HepG2 (cell line): ENCODE measurements around the gene UBE2C. TPM values are rescaled to one million over a fixed set of nuclear protein-coding genes. Genes with fewer than 3 reads are reported as not detected.

Experiments
- CCAR2 ChIP-seq: fragments of 200-400 bp; formaldehyde crosslinking; optimal IDR thresholded peaks from 2 replicates; pipeline ENCODE3; 2018; ENCODE audit warnings: low read depth, mild to moderate bottlenecking, low read length, moderate library complexity
- EP300 ChIP-seq, 3 experiments: sonication (generic) in 1 of 3; formaldehyde crosslinking in 1 of 3; IDR thresholded peaks; 2 replicates each; pipeline versions ENCODE4 v1.5.1 to v1.6.1; 2011 to 2020; ENCODE audit warnings: low read depth in 2 of 3, low read length in 2 of 3, borderline replicate concordance in 1 of 3, improper control_type of control experiment in 1 of 3, mild to moderate bottlenecking in 1 of 3, missing genetic modification reagents in 1 of 3, moderate library complexity in 1 of 3
- MBD4 ChIP-seq: IDR thresholded peaks from 2 replicates; pipeline ENCODE4 v1.6.1; 2012; ENCODE audit warnings: low read length, inconsistent platforms, borderline replicate concordance
- MEIS2 ChIP-seq: sonication (generic); formaldehyde crosslinking; IDR thresholded peaks from 2 replicates; pipeline ENCODE4 v1.9.0; 2021; ENCODE audit warnings: mild to moderate bottlenecking, missing genetic modification reagents
- MXD4 ChIP-seq: IDR thresholded peaks from 2 replicates; pipeline ENCODE4 v1.6.1; 2016; ENCODE audit warnings: mild to moderate bottlenecking, missing biosample characterization, missing genetic modification reagents
- NFRKB ChIP-seq: fragments of 450-650 bp; IDR thresholded peaks from 2 replicates; pipeline ENCODE4 v1.6.1; 2017
- SIX4 ChIP-seq: sonication (generic); formaldehyde crosslinking; IDR thresholded peaks from 2 replicates; pipeline ENCODE4 v1.4.0; 2020; ENCODE audit warnings: missing genetic modification reagents
- ZBTB1 ChIP-seq: sonication (generic); formaldehyde crosslinking; IDR thresholded peaks from 2 replicates; pipeline ENCODE4 v1.4.0; 2020; ENCODE audit warnings: missing genetic modification reagents, borderline replicate concordance
- ZBTB42 ChIP-seq: sonication (generic); formaldehyde crosslinking; IDR thresholded peaks from 2 replicates; pipeline ENCODE4 v1.5.0; 2020; ENCODE audit warnings: mild to moderate bottlenecking, missing genetic modification reagents
- ZBTB8A ChIP-seq: sonication (generic); formaldehyde crosslinking; IDR thresholded peaks from 2 replicates; pipeline ENCODE4 v1.4.0; 2020; ENCODE audit warnings: mild to moderate bottlenecking, low read depth, missing genetic modification reagents, borderline replicate concordance
- ZNF143 ChIP-seq: sonication (generic); formaldehyde crosslinking; IDR thresholded peaks from 2 replicates; pipeline ENCODE4 v1.4.0; 2020; ENCODE audit warnings: missing genetic modification reagents
- ZNF205 ChIP-seq: IDR thresholded peaks from 2 replicates; pipeline ENCODE4 v1.6.1; 2018; ENCODE audit warnings: missing biosample characterization, missing genetic modification reagents
- ZNF501 ChIP-seq: sonication (generic); formaldehyde crosslinking; IDR thresholded peaks from 2 replicates; pipeline ENCODE4 v1.5.1; 2020; ENCODE audit warnings: mild to moderate bottlenecking, moderate library complexity, missing genetic modification reagents
- polyA plus RNA-seq, 8 experiments: library from polyadenylated mRNA; depleted of rRNA in 3 of 8; stranded (reverse) in 7 of 8; unstranded in 1 of 8; fragments of >200 nt; fragmentation: Illumina TruSeq in 4 of 8; extraction: Trizol in 4 of 8; gene quantifications; 2 replicates each; pipeline versions ENCODE4 v1.2.1 to v1.2.3, GENCODE V29; 2011 to 2016; ENCODE audit warnings: low read depth in 4 of 8, missing spikeins in 1 of 8, mixed read lengths in 1 of 8; ENCODE audit not compliant: insufficient read depth in 1 of 8
- total RNA-seq, 5 experiments: library from RNA; depleted of rRNA; stranded (reverse); fragments of >200 nt; fragmentation: Illumina TruSeq; extraction: Trizol; gene quantifications; 2 replicates each; pipeline ENCODE4 v1.2.3, GENCODE V29; 2016; ENCODE audit warnings: low read depth in 1 of 5
- TF ChIP-seq, protein P1 (sequence below): sonication (generic); formaldehyde crosslinking; IDR thresholded peaks from 2 replicates; pipeline ENCODE4 v1.5.0; 2020; ENCODE audit warnings: mild to moderate bottlenecking, missing genetic modification reagents, borderline replicate concordance
- TF ChIP-seq, protein P2 (sequence below): sonication (generic); formaldehyde crosslinking; IDR thresholded peaks from 2 replicates; pipeline ENCODE4 v1.4.0; 2020; ENCODE audit warnings: mild to moderate bottlenecking, missing genetic modification reagents, borderline replicate concordance
- TF ChIP-seq, protein P3 (sequence below): IDR thresholded peaks from 2 replicates; pipeline ENCODE4 v1.6.1; 2016; ENCODE audit warnings: missing compliant biosample characterization, missing genetic modification reagents, borderline replicate concordance
- TF ChIP-seq, protein P4 (sequence below): sonication (generic); formaldehyde crosslinking; IDR thresholded peaks from 2 replicates; pipeline ENCODE4 v1.8.0; 2022; ENCODE audit warnings: mild to moderate bottlenecking, missing genetic modification reagents, borderline replicate concordance

UBE2C gene
- total and polyA plus RNA-seq, 2 of the 13 experiments (the other 11 are each of a cell fraction or from before 2014, with no cell fraction given): 100 to 123 TPM

DNA sequence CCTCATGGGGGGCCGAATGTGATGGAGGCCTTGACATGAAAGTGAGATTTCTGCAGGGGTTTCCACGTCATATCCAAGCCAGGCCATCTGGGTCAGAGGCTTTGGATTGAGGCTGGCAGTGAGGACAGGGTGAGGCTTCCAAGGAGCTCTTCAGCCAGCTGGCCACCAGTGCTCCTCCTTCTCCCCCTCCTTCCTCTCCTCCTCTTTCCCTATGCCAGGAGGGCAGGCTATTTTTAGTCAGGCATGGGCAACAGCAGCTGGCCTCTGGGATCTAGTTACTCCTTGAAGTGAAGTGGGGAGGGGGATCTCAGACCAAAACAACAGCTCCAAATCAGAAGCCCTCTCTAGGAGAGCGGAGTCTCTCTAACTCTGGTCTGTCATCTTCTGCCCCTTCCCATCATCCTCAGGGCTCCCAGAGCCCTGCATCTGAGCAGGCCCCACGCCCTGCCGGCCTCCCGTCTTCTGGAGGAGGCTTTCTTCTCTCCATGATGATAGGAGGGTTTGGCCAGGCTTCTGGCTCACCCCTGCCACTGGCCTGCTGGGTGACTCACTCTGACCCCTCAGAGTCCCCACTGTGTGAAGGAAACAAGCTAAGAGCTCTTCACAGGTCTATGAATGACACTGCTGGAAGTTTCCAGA, 14.1 kb downstream of the UBE2C start (continued):
- 0 out of 2 replicates have a peak, but pooled peaks have one; percentile 47 for TF ChIP-seq MXD4 (CRISPR knock-in tag)
- TF ChIP-seq ZNF501 (CRISPR knock-in tag): peak; percentile 51; the same call in 1 of the 2 replicates
- TF ChIP-seq, protein P1, sequence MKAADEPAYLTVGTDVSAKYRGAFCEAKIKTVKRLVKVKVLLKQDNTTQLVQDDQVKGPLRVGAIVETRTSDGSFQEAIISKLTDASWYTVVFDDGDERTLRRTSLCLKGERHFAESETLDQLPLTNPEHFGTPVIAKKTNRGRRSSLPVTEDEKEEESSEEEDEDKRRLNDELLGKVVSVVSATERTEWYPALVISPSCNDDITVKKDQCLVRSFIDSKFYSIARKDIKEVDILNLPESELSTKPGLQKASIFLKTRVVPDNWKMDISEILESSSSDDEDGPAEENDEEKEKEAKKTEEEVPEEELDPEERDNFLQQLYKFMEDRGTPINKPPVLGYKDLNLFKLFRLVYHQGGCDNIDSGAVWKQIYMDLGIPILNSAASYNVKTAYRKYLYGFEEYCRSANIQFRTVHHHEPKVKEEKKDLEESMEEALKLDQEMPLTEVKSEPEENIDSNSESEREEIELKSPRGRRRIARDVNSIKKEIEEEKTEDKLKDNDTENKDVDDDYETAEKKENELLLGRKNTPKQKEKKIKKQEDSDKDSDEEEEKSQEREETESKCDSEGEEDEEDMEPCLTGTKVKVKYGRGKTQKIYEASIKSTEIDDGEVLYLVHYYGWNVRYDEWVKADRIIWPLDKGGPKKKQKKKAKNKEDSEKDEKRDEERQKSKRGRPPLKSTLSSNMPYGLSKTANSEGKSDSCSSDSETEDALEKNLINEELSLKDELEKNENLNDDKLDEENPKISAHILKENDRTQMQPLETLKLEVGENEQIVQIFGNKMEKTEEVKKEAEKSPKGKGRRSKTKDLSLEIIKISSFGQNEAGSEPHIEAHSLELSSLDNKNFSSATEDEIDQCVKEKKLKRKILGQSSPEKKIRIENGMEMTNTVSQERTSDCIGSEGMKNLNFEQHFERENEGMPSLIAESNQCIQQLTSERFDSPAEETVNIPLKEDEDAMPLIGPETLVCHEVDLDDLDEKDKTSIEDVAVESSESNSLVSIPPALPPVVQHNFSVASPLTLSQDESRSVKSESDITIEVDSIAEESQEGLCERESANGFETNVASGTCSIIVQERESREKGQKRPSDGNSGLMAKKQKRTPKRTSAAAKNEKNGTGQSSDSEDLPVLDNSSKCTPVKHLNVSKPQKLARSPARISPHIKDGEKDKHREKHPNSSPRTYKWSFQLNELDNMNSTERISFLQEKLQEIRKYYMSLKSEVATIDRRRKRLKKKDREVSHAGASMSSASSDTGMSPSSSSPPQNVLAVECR (CRISPR knock-in tag): 0 out of 2 replicates have a peak, but pooled peaks have one; percentile 2
- no peak for TF ChIP-seq CCAR2
- TF ChIP-seq, protein P2, sequence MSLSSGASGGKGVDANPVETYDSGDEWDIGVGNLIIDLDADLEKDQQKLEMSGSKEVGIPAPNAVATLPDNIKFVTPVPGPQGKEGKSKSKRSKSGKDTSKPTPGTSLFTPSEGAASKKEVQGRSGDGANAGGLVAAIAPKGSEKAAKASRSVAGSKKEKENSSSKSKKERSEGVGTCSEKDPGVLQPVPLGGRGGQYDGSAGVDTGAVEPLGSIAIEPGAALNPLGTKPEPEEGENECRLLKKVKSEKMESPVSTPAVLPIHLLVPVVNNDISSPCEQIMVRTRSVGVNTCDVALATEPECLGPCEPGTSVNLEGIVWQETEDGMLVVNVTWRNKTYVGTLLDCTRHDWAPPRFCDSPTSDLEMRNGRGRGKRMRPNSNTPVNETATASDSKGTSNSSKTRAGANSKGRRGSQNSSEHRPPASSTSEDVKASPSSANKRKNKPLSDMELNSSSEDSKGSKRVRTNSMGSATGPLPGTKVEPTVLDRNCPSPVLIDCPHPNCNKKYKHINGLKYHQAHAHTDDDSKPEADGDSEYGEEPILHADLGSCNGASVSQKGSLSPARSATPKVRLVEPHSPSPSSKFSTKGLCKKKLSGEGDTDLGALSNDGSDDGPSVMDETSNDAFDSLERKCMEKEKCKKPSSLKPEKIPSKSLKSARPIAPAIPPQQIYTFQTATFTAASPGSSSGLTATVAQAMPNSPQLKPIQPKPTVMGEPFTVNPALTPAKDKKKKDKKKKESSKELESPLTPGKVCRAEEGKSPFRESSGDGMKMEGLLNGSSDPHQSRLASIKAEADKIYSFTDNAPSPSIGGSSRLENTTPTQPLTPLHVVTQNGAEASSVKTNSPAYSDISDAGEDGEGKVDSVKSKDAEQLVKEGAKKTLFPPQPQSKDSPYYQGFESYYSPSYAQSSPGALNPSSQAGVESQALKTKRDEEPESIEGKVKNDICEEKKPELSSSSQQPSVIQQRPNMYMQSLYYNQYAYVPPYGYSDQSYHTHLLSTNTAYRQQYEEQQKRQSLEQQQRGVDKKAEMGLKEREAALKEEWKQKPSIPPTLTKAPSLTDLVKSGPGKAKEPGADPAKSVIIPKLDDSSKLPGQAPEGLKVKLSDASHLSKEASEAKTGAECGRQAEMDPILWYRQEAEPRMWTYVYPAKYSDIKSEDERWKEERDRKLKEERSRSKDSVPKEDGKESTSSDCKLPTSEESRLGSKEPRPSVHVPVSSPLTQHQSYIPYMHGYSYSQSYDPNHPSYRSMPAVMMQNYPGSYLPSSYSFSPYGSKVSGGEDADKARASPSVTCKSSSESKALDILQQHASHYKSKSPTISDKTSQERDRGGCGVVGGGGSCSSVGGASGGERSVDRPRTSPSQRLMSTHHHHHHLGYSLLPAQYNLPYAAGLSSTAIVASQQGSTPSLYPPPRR (CRISPR knock-in tag): no peak
- no peak for TF ChIP-seq EP300 (IDR thresholded peaks at IDR 0.05; ENCODE audit: low read depth in 2 of 2, low read length in 2 of 2)
- 0 out of 2 replicates have a peak, but pooled peaks have one; percentile 46 for TF ChIP-seq EP300 (CRISPR knock-in tag; IDR thresholded peaks at IDR 0.05; ENCODE audit: borderline replicate concordance)
- TF ChIP-seq MEIS2 (CRISPR knock-in tag): 0 out of 2 replicates have a peak, but pooled peaks have one; percentile 20
- TF ChIP-seq, protein P3, sequence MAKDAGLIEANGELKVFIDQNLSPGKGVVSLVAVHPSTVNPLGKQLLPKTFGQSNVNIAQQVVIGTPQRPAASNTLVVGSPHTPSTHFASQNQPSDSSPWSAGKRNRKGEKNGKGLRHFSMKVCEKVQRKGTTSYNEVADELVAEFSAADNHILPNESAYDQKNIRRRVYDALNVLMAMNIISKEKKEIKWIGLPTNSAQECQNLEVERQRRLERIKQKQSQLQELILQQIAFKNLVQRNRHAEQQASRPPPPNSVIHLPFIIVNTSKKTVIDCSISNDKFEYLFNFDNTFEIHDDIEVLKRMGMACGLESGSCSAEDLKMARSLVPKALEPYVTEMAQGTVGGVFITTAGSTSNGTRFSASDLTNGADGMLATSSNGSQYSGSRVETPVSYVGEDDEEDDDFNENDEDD (CRISPR knock-in tag): peak; percentile 51; the same call in 1 of the 2 replicates
- TF ChIP-seq, protein P4, sequence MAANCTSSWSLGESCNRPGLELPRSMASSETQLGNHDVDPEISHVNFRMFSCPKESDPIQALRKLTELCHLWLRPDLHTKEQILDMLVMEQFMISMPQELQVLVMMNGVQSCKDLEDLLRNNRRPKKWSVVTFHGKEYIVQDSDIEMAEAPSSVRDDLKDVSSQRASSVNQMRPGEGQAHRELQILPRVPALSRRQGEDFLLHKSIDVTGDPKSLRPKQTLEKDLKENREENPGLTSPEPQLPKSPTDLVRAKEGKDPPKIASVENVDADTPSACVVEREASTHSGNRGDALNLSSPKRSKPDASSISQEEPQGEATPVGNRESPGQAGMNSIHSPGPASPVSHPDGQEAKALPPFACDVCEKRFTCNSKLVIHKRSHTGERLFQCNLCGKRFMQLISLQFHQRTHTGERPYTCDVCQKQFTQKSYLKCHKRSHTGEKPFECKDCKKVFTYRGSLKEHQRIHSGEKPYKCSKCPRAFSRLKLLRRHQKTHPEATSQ: no peak
- TF ChIP-seq ZNF205 (CRISPR knock-in tag): 0 out of 2 replicates have a peak, but pooled peaks have one; percentile 13
- TF ChIP-seq ZBTB42 (CRISPR knock-in tag): no peak
- TF ChIP-seq ZBTB1 (CRISPR knock-in tag): no peak
- TF ChIP-seq NFRKB: no peak
- TF ChIP-seq MBD4: no peak
- no peak for TF ChIP-seq ZBTB8A (CRISPR knock-in tag)
- TF ChIP-seq SIX4 (CRISPR knock-in tag): 0 out of 2 replicates have a peak, but pooled peaks have one; percentile 14
- TF ChIP-seq ZNF143 (CRISPR knock-in tag): peak; percentile 63; the same call in 1 of the 2 replicates
